Esophagus squamous epithelium (tissue), 5 donors: ENCODE results near the gene RNF157. TPM values are rescaled to one million over a fixed set of nuclear protein-coding genes. Genes with fewer than 3 reads are reported as not detected.

Experiments used
- DNase-seq: peaks from one replicate; lab custom pipeline; 2025; lab: John Stamatoyannopoulos, UW
- H3K27ac ChIP-seq, 4 donors: fragments of 200-600 bp; sonication (generic); one replicate each; pipeline ENCODE4 v1.5.1; 2016 to 2019; ENCODE audit warnings: mild to moderate bottlenecking in 1 of 4
- H3K27me3 ChIP-seq, 4 donors: fragments of 200-600 bp; sonication (generic); 1 replicate in 3 of 4; 2 replicates in 1 of 4; pipeline versions ENCODE4 v1.5.1 to v1.6.0; 2017 to 2021; ENCODE audit warnings: antibody characterized with exemption in 1 of 4
- H3K36me3 ChIP-seq, 3 donors: fragments of 200-600 bp; sonication (generic); one replicate each; pipeline ENCODE4 v1.5.1; 2016 to 2019
- H3K4me1 ChIP-seq, 3 donors: fragments of 200-600 bp; sonication (generic); one replicate each; pipeline ENCODE4 v1.5.1; 2017 to 2019
- H3K4me3 ChIP-seq, 4 donors: fragments of 200-600 bp; sonication (generic); 1 replicate in 3 of 4; 2 replicates in 1 of 4; pipeline ENCODE4 v1.5.1; 2016 to 2019; ENCODE audit warnings: mild to moderate bottlenecking in 2 of 4, moderate library complexity in 1 of 4
- H3K9me3 ChIP-seq, 3 donors: fragments of 200-600 bp; sonication (generic); one replicate each; pipeline ENCODE4 v1.5.1; 2016 to 2019
- CTCF ChIP-seq, 6 experiments: fragments of 450-650 bp in 4 of 6; fragments of 200-600 bp in 2 of 6; sonication (generic) in 2 of 6; IDR thresholded peaks; one replicate each; pipeline ENCODE4 v1.5.1; 2016 to 2019; ENCODE audit warnings: antibody characterized with exemption in 6 of 6, mild to moderate bottlenecking in 4 of 6, moderate library complexity in 4 of 6
- POLR2A ChIP-seq, 4 donors: fragments of 450-650 bp; IDR thresholded peaks; one replicate each; pipeline ENCODE4 v1.6.1; 2017; ENCODE audit warnings: antibody characterized with exemption in 4 of 4, mild to moderate bottlenecking in 4 of 4, moderate library complexity in 3 of 4
- WGBS, 2 donors: methylation state at CpG; one replicate each; pipeline ENCODE4 v1.1.5; 2018; 5-methylcytosine and 5-hydroxymethylcytosine counted together
- intact Hi-C: fragments of 100-400 bp; cut with DNase I; formaldehyde crosslinking; loops from one replicate; pipeline ENCODE4 v1.15.0; 2022
- total RNA-seq, 4 donors: library from RNA; depleted of rRNA; stranded (reverse); fragments of >200 nt; gene quantifications; one replicate each; pipeline ENCODE4 v1.1.0, GENCODE V29; 2016
- donor health status: DM: yes; HTN: yes; CAD: no.

Gene RNF157
- total RNA-seq, 4 donors from 2014 or later, result 0.11 to 3.4 (median 0.26) TPM

GRCh38 chr17:76196675-76197074 lies 43.6 kb downstream of the RNF157 start:
- Histone ChIP-seq H3K36me3 (no peaks in the 10 kb centered on the region), H3K27ac (peak overlapping the region in 2 of 4 donors; percentile 38 to 51), H3K4me1 (peaks cover 0 to 19% (median 4%) of the 10 kb centered on the region in 3 donors), H3K9me3 (no peaks in the 10 kb centered on the region), H3K27me3 (no peaks in the 10 kb centered on the region), H3K4me3 (no peak overlapping the region)
- intact Hi-C loops, result no loop called here
- DNase-seq, result no peak
- WGBS, 2 donors, result 32 to 48% methylated on average over 2 to 3 of the region's 3 CpGs
- TF ChIP-seq CTCF (IDR thresholded peaks at IDR 0.05), result no peak
- TF ChIP-seq POLR2A (IDR thresholded peaks at IDR 0.05), result no peak

- no peak overlapping the region for H3K4me3 ChIP-seq
- H3K36me3 ChIP-seq, result no peaks in the 10 kb centered on the region
- no peak overlapping the region for H3K27ac ChIP-seq
- WGBS, 2 donors, result 94 to 95% methylated on average over 12 of the region's 12 CpGs
- no peaks in the 10 kb centered on the region for H3K27me3 ChIP-seq
- TF ChIP-seq POLR2A (IDR thresholded peaks at IDR 0.05) (no peak), CTCF (IDR thresholded peaks at IDR 0.05) (no peak)
- intact Hi-C loops, result no loop called here
- peaks cover 0 to 19% (median 4%) of the 10 kb centered on the region in 3 donors for H3K4me1 ChIP-seq
- H3K9me3 ChIP-seq, result no peaks in the 10 kb centered on the region
- DNase-seq, result no peak
Observed at GRCh38 chr17:76195281-76196096, 44.8 kb downstream of the RNF157 start.

- Histone ChIP-seq H3K4me1 (peaks cover 0 to 19% (median 4%) of the 10 kb centered on the region in 3 donors), H3K4me3 (no peak overlapping the region), H3K9me3 (no peaks in the 10 kb centered on the region), H3K27ac (no peak overlapping the region), H3K27me3 (peaks cover 0 to 10% (median 0%) of the 10 kb centered on the region in 4 donors), H3K36me3 (no peaks in the 10 kb centered on the region)
- intact Hi-C loops, result no loop called here
- WGBS, 2 donors, result 68 to 73% methylated on average over 8 to 10 of the region's 13 CpGs
- no peak for TF ChIP-seq POLR2A (IDR thresholded peaks at IDR 0.05)
- no peak for TF ChIP-seq CTCF (IDR thresholded peaks at IDR 0.05)
- no peak for DNase-seq
Observed at GRCh38 chr17:76193591-76193990, 46.7 kb downstream of the RNF157 start.

GRCh38 chr17:76191896-76192295 lies 48.4 kb downstream of the RNF157 start:
- H3K36me3 ChIP-seq, result no peaks in the 10 kb centered on the region
- 37 to 44% methylated on average over 6 of the region's 6 CpGs for WGBS, 2 donors
- no peaks in the 10 kb centered on the region for H3K9me3 ChIP-seq
- DNase-seq, result no peak
- H3K27me3 ChIP-seq, result peaks cover 0 to 17% (median 0%) of the 10 kb centered on the region in 4 donors
- peaks cover 0 to 6% (median 1%) of the 10 kb centered on the region in 3 donors for H3K4me1 ChIP-seq
- H3K4me3 ChIP-seq, result no peak overlapping the region
- H3K27ac ChIP-seq, result peak overlapping the region in 2 of 4 donors; percentile 17 to 19
- intact Hi-C loops, result no loop called here
- TF ChIP-seq CTCF (IDR thresholded peaks at IDR 0.05) (no peak), POLR2A (IDR thresholded peaks at IDR 0.05) (no peak)

- no peak for DNase-seq
- TF ChIP-seq CTCF (IDR thresholded peaks at IDR 0.05), result no peak
- TF ChIP-seq POLR2A (IDR thresholded peaks at IDR 0.05), result no peak
- 82 to 88% methylated on average over 4 of the region's 4 CpGs for WGBS, 2 donors
- peaks cover 0 to 18% (median 0%) of the 10 kb centered on the region in 4 donors for H3K27me3 ChIP-seq
- intact Hi-C loops, result no loop called here
- H3K9me3 ChIP-seq, result no peaks in the 10 kb centered on the region
- no peak overlapping the region for H3K27ac ChIP-seq
- H3K4me1 ChIP-seq, result no peaks in the 10 kb centered on the region
- no peak overlapping the region for H3K4me3 ChIP-seq
- H3K36me3 ChIP-seq, result no peaks in the 10 kb centered on the region
Observed at GRCh38 chr17:76189741-76190140, 50.6 kb downstream of the RNF157 start.
